Kidney (tissue), 14 donors: ENCODE measurements around the gene EML6. TPM values are rescaled to one million over a fixed set of nuclear protein-coding genes. Genes with fewer than 3 reads are reported as not detected.

ENCODE experiments used
- DNase-seq, 5 donors: peaks; one replicate each; pipeline ENCODE4 v3.0.0-alpha.2; 2013 to 2020
- FAIRE-seq: peaks from 2 replicates; lab custom pipeline; 2012; peaks lifted over from hg19 to GRCh38; lab: Jason Lieb, UNC
- H3K27ac ChIP-seq, 2 donors: one replicate each; pipeline ENCODE4 v1.7.0; 2013; ENCODE audit warnings: low read depth in 2 of 2, low read length in 2 of 2, inconsistent platforms in 1 of 2
- H3K27me3 ChIP-seq: one replicate; pipeline ENCODE4 v1.7.1; 2013; ENCODE audit warnings: low read length, inconsistent platforms; ENCODE audit not compliant: control insufficient read depth, insufficient read depth
- H3K36me3 ChIP-seq, 3 donors: one replicate each; pipeline versions ENCODE4 v1.7.0 to v1.7.1; 2013; ENCODE audit warnings: low read length in 3 of 3, control low read depth in 1 of 3, inconsistent platforms in 1 of 3; ENCODE audit not compliant: insufficient read depth in 3 of 3, control insufficient read depth in 2 of 3
- H3K4me1 ChIP-seq, 3 donors: one replicate each; pipeline versions ENCODE4 v1.7.0 to v1.7.1; 2013; ENCODE audit warnings: low read length in 3 of 3, inconsistent platforms in 1 of 3, low read depth in 1 of 3; ENCODE audit not compliant: control insufficient read depth in 2 of 3, insufficient read depth in 2 of 3
- H3K4me3 ChIP-seq, 3 donors: one replicate each; pipeline versions ENCODE4 v1.7.0 to v1.8.1; 2013; ENCODE audit warnings: low read length in 3 of 3, control low read depth in 1 of 3, inconsistent platforms in 1 of 3
- H3K9ac ChIP-seq, 3 donors: one replicate each; pipeline versions ENCODE4 v1.7.0 to v1.7.1; 2013; ENCODE audit warnings: low read length in 3 of 3, control low read depth in 1 of 3, inconsistent platforms in 1 of 3
- H3K9me3 ChIP-seq, 3 donors: one replicate each; pipeline versions ENCODE4 v1.7.0 to v1.7.1; 2013; ENCODE audit warnings: low read length in 3 of 3, control low read depth in 1 of 3, inconsistent platforms in 1 of 3; ENCODE audit not compliant: control insufficient read depth in 2 of 3, insufficient read depth in 1 of 3
- CTCF ChIP-seq: IDR thresholded peaks from 3 replicates; pipeline ENCODE4 v1.5.1; 2012; ENCODE audit warnings: mild to moderate bottlenecking, moderate library complexity, borderline replicate concordance; ENCODE audit not compliant: insufficient read depth; ENCODE audit errors: extremely low read depth
- intact Hi-C: fragments of 100-400 bp; cut with DNase I; formaldehyde crosslinking; loops from one replicate; pipeline ENCODE4 v1.11.1; 2022
- polyA plus RNA-seq: library from polyadenylated mRNA; stranded (reverse); fragments of 350-450 nt; fragmentation: Illumina TruSeq; extraction: RNeasy Lipid Tissue Mini Kit (QIAGEN cat#74804); gene quantifications from one replicate; pipeline ENCODE4 v1.2.3, GENCODE V29; 2014; ENCODE audit warnings: low read depth, low replicate concordance; ENCODE audit not compliant: insufficient read depth
- total RNA-seq: library from RNA; stranded (reverse); fragmentation: NEBNext Ultra II Directional; extraction: Animal tissue kit (Norgen Biotek cat#: 25700); gene quantifications from one replicate; pipeline ENCODE4 v1.2.1, GENCODE V29; 2021
- donor health status: control.
- donor health status: control.
- donor health status: control.
- donor health status: control.
- donor health status: control.
- donor health status: DM: yes; HTN: yes; CAD: no.
- donor health status: Normal renal cell carcinoma (clear cell type).

Gene EML6
- total and polyA plus RNA-seq, 2 donors from 2014 or later = 1.7 to 3.1 TPM

- Histone ChIP-seq H3K27me3 (no peaks in the 10 kb centered on the region), H3K36me3 (peaks cover 0 to 12% (median 3%) of the 10 kb centered on the region in 3 donors), H3K9ac (no peak overlapping the region), H3K9me3 (no peaks in the 10 kb centered on the region), H3K27ac (no peak overlapping the region), H3K4me3 (no peak overlapping the region), H3K4me1 (no peaks in the 10 kb centered on the region)
- TF ChIP-seq CTCF = no peak
- intact Hi-C loops = no loop called here
- DNase-seq = no peak
- no peak for FAIRE-seq
Measured at GRCh38 chr2:54966837-54967236, 243.4 kb downstream of the EML6 start.

GRCh38 chr2:54967269-54967668 is 243.8 kb downstream of the EML6 start:
- Histone ChIP-seq H3K9me3 (no peaks in the 10 kb centered on the region), H3K27ac (no peak overlapping the region), H3K9ac (no peak overlapping the region), H3K4me1 (no peaks in the 10 kb centered on the region), H3K4me3 (no peak overlapping the region), H3K27me3 (no peaks in the 10 kb centered on the region), H3K36me3 (peaks cover 0 to 12% (median 3%) of the 10 kb centered on the region in 3 donors)
- TF ChIP-seq CTCF = no peak
- FAIRE-seq = no peak
- DNase-seq = no peak
- intact Hi-C loops = no loop called here

GRCh38 chr2:54967759-54968365 is 244.4 kb downstream of the EML6 start:
- intact Hi-C loops = no loop called here
- peaks cover 0 to 12% (median 3%) of the 10 kb centered on the region in 3 donors for H3K36me3 ChIP-seq
- DNase-seq (no peak), FAIRE-seq (no peak)
- H3K27me3 ChIP-seq = no peaks in the 10 kb centered on the region
- no peak overlapping the region for H3K4me3 ChIP-seq
- H3K4me1 ChIP-seq = no peaks in the 10 kb centered on the region
- no peak for TF ChIP-seq CTCF
- H3K27ac ChIP-seq = no peak overlapping the region
- no peaks in the 10 kb centered on the region for H3K9me3 ChIP-seq
- no peak overlapping the region for H3K9ac ChIP-seq
